ENCODE data around the gene SCUBE1. TPM values are rescaled to one million over a fixed set of nuclear protein-coding genes. Genes with fewer than 3 reads are reported as not detected.

Gene SCUBE1
- 0.64 TPM for total RNA-seq
- long read RNA-seq, partial matches to known transcripts = 0 of 1 reads
- long read RNA-seq, other reads (novel, unspliced or antisense) = 1 of 1 reads

GRCh38 chr22:43343262-43343669, at the start of gene SCUBE1:
Gene SCUBE1, minus strand, starts transcription at chr22:43343372. Its CDS starts 111 bp downstream, at chr22:43343261.
- DNase-seq = peak; percentile 77
- intact Hi-C loops (cut with micrococcal nuclease) = loop anchor here (10.0 kb wide), 1 partner anchor 68 kb away; no protein-coding TSS in a partner anchor
- ATAC-seq = peak; percentile 88

GRCh38 chr22:43392385-43392989, 49.3 kb upstream of the SCUBE1 start:
- intact Hi-C loops (cut with micrococcal nuclease) = no loop called here
- ATAC-seq = no peak
- DNase-seq = no peak

GRCh38 chr22:43391306-43391705, 48.1 kb upstream of the SCUBE1 start:
- no peak for DNase-seq
- ATAC-seq = no peak
- intact Hi-C loops (cut with micrococcal nuclease) = no loop called here

GRCh38 chr22:43390872-43391271, 47.7 kb upstream of the SCUBE1 start:
- ATAC-seq (no peak), DNase-seq (no peak)
- intact Hi-C loops (cut with micrococcal nuclease) = no loop called here

- intact Hi-C loops (cut with micrococcal nuclease) = no loop called here
- DNase-seq = no peak
- no peak for ATAC-seq
Measured at GRCh38 chr22:43390166-43390565, 47.0 kb upstream of the SCUBE1 start.

- intact Hi-C loops (cut with micrococcal nuclease) = no loop called here
- DNase-seq = no peak
- no peak for ATAC-seq
Measured at GRCh38 chr22:43389227-43389836, 46.2 kb upstream of the SCUBE1 start.

- peak; percentile 86 for DNase-seq
- intact Hi-C loops (cut with micrococcal nuclease) = no loop called here
- ATAC-seq = peak; percentile 81
Measured at GRCh38 chr22:43388420-43388851, 45.3 kb upstream of the SCUBE1 start.

GRCh38 chr22:43387815-43388214, 44.6 kb upstream of the SCUBE1 start:
- intact Hi-C loops (cut with micrococcal nuclease) = no loop called here
- no peak for ATAC-seq
- no peak for DNase-seq

GRCh38 chr22:43385770-43386641, 42.8 kb upstream of the SCUBE1 start:
- ATAC-seq (peak; percentile 93), DNase-seq (peak; percentile 87)
- intact Hi-C loops (cut with micrococcal nuclease) = no loop called here

- intact Hi-C loops (cut with micrococcal nuclease) = no loop called here
- ATAC-seq = no peak
- DNase-seq = no peak
Measured at GRCh38 chr22:43384863-43385262, 41.7 kb upstream of the SCUBE1 start.

GRCh38 chr22:43381693-43382092, 38.5 kb upstream of the SCUBE1 start:
- DNase-seq (no peak), ATAC-seq (no peak)
- intact Hi-C loops (cut with micrococcal nuclease) = no loop called here

- ATAC-seq = no peak
- no peak for DNase-seq
- intact Hi-C loops (cut with micrococcal nuclease) = loop anchor here (5.0 kb wide), 1 partner anchor 334 kb away; no protein-coding TSS in a partner anchor
Measured at GRCh38 chr22:43377896-43378704, 34.9 kb upstream of the SCUBE1 start.

GRCh38 chr22:43377548-43377895, 34.4 kb upstream of the SCUBE1 start:
- no peak for DNase-seq
- intact Hi-C loops (cut with micrococcal nuclease) = loop anchor here (5.0 kb wide), 1 partner anchor 335 kb away; no protein-coding TSS in a partner anchor
- ATAC-seq = no peak

- no peak for DNase-seq
- ATAC-seq = no peak
- intact Hi-C loops (cut with micrococcal nuclease) = loop anchor here (5.0 kb wide), 1 partner anchor 335 kb away; no protein-coding TSS in a partner anchor
Measured at GRCh38 chr22:43376765-43377547, 33.8 kb upstream of the SCUBE1 start.

- ATAC-seq (no peak), DNase-seq (no peak)
- intact Hi-C loops (cut with micrococcal nuclease) = loop anchor here (5.0 kb wide), 1 partner anchor 336 kb away; no protein-coding TSS in a partner anchor
Measured at GRCh38 chr22:43375951-43376455, 32.8 kb upstream of the SCUBE1 start.

- ATAC-seq (no peak), DNase-seq (no peak)
- intact Hi-C loops (cut with micrococcal nuclease) = no loop called here
Measured at GRCh38 chr22:43370036-43370435, 26.9 kb upstream of the SCUBE1 start.

- no peak for ATAC-seq
- DNase-seq = no peak
- intact Hi-C loops (cut with micrococcal nuclease) = no loop called here
Measured at GRCh38 chr22:43365715-43366440, 22.7 kb upstream of the SCUBE1 start.

GRCh38 chr22:43364169-43364435, 20.9 kb upstream of the SCUBE1 start:
- no peak for DNase-seq
- intact Hi-C loops (cut with micrococcal nuclease) = no loop called here
- ATAC-seq = no peak
